Ishikawa (cell line): ENCODE data around the gene MCUB.

ENCODE experiments used
- CEBPB ChIP-seq: IDR thresholded peaks from 2 replicates; pipeline ENCODE4 v1.6.1; 2012
- CREB1 ChIP-seq: IDR thresholded peaks from 2 replicates; pipeline ENCODE4 v1.6.1; 2012; ENCODE audit warnings: low read depth
- EGR1 ChIP-seq: IDR thresholded peaks from 2 replicates; pipeline ENCODE4 v1.6.1; 2012
- EP300 ChIP-seq: IDR thresholded peaks from 2 replicates; pipeline ENCODE4 v1.6.1; 2012; ENCODE audit warnings: borderline replicate concordance
- FOXM1 ChIP-seq: IDR thresholded peaks from 2 replicates; pipeline ENCODE4 v1.6.1; 2012; ENCODE audit warnings: low read depth, borderline replicate concordance
- NFIC ChIP-seq: IDR thresholded peaks from 2 replicates; pipeline ENCODE4 v1.6.1; 2012
- RAD21 ChIP-seq: IDR thresholded peaks from 2 replicates; pipeline ENCODE4 v1.6.1; 2012; ENCODE audit warnings: low read depth
- REST ChIP-seq: IDR thresholded peaks from 2 replicates; pipeline ENCODE4 v1.6.1; 2012; ENCODE audit warnings: low read depth, mild to moderate bottlenecking
- TAF1 ChIP-seq: IDR thresholded peaks from 2 replicates; pipeline ENCODE4 v1.6.1; 2012; ENCODE audit warnings: low read depth, mild to moderate bottlenecking
- TCF12 ChIP-seq: IDR thresholded peaks from 2 replicates; pipeline ENCODE4 v1.6.1; 2012; ENCODE audit warnings: low read depth
- TEAD4 ChIP-seq: IDR thresholded peaks from 2 replicates; pipeline ENCODE4 v1.6.1; 2012
- USF1 ChIP-seq: IDR thresholded peaks from 2 replicates; pipeline ENCODE4 v1.6.1; 2012
- YY1 ChIP-seq: IDR thresholded peaks from 2 replicates; pipeline ENCODE4 v1.6.1; 2012; ENCODE audit warnings: low read depth
- ZBTB7A ChIP-seq: IDR thresholded peaks from 2 replicates; pipeline ENCODE4 v1.6.1; 2012; ENCODE audit warnings: low read depth
- TF ChIP-seq, protein P1 (sequence below): IDR thresholded peaks from 2 replicates; pipeline ENCODE4 v1.6.1; 2012

The MCUB gene

DNA sequence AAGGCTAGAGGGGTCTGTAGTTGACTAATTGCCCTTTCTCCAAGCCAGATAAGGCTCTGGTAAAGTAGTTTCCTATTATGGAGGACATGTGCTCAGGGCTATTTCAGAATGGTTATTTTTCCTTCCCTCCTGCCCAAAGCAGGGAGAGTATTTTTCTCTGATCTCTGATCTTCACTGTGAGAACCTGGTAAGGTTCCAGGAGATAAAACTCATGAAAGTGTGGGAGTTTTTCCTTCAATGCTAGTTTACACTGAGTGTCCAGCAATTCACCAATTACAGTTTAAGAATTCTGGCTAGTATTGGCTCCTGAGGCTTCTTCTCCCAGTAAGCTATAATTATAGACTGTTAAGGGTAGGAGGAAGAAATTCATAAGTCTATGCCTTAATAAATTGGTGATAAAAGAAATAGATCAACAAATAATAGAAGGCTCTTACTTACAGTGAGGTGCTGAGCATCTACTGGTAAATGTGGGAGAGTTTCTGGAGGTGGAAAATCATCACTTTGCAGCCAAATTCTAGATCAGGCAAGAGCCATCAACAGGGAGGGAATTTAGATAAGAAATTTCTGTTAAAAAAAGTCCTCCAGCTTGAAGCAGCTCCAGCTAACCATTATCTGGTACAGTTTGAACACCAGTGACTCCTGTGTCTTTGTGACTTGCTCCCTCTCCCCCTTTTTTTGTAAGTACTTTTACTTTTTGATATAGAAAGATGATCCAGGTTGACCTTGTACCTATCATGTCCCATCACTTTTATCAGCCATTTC, 112.3 kb downstream of the MCUB start:
- TF ChIP-seq TEAD4 (no peak), NFIC (no peak), CREB1 (no peak), CEBPB (no peak), YY1 (no peak)
- TF ChIP-seq, protein P1, sequence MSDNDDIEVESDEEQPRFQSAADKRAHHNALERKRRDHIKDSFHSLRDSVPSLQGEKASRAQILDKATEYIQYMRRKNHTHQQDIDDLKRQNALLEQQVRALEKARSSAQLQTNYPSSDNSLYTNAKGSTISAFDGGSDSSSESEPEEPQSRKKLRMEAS, result no peak

DNA sequence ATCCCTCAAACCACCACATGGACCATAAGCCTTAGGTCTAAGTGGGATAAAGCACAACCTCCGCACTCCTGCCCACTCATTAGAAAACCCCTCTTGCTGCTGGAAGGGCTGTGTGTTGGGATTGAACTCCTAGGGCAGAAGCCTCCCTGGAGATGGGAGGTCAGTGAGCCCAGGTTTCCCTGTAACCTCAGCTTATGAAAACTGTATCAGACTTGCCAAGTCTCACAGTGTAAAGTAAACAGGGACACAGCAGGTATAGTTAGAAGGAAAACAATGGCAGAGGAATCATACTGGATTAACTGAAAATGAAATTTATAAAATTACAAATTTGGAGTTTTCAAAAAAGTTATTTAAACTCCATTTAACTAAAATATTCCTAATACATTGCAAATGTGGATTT, 113.3 kb downstream of the MCUB start:
- no peak for TF ChIP-seq RAD21
- TF ChIP-seq EGR1, result no peak
- no peak for TF ChIP-seq USF1
- no peak for TF ChIP-seq CEBPB
- TF ChIP-seq, protein P1, result no peak
- TF ChIP-seq FOXM1, result no peak
- no peak for TF ChIP-seq ZBTB7A
- no peak for TF ChIP-seq YY1
- no peak for TF ChIP-seq TEAD4
- TF ChIP-seq EP300, result no peak

DNA sequence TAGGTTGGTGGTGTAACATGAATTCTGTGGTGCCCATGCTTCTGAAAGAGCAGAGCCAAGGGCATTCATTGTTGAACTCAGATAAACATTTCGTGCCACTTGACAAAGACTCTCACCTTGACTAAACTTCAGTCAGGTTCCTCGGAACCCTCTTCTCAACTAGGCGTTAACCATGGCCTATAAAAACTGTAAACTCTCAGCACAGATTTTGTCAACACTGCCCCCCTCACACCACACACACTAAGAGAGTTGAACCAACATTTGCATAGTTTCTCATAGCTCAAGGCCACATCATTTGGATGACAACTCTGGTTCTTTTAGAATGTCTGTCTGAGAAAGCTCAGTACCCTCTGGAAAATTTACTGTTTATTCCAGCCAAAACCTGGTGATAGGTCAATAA, 115.1 kb downstream of the MCUB start:
- no peak for TF ChIP-seq EGR1
- TF ChIP-seq CEBPB, result no peak
- no peak for TF ChIP-seq YY1
- TF ChIP-seq TAF1, result no peak
- no peak for TF ChIP-seq CREB1
- TF ChIP-seq RAD21, result no peak
- TF ChIP-seq REST, result no peak
- no peak for TF ChIP-seq NFIC
- TF ChIP-seq TEAD4, result no peak

GRCh38 chr4:109675843-109676242, 115.8 kb downstream of the MCUB start:
- no peak for TF ChIP-seq FOXM1
- TF ChIP-seq NFIC, result no peak
- TF ChIP-seq CEBPB, result no peak
- no peak for TF ChIP-seq REST
- no peak for TF ChIP-seq TAF1
- TF ChIP-seq RAD21, result no peak
- no peak for TF ChIP-seq TEAD4
- TF ChIP-seq TCF12, result no peak
- TF ChIP-seq YY1, result no peak
- TF ChIP-seq CREB1, result no peak
- TF ChIP-seq EP300, result no peak
- TF ChIP-seq USF1, result no peak
- TF ChIP-seq, protein P1, result no peak
- TF ChIP-seq EGR1, result no peak

DNA sequence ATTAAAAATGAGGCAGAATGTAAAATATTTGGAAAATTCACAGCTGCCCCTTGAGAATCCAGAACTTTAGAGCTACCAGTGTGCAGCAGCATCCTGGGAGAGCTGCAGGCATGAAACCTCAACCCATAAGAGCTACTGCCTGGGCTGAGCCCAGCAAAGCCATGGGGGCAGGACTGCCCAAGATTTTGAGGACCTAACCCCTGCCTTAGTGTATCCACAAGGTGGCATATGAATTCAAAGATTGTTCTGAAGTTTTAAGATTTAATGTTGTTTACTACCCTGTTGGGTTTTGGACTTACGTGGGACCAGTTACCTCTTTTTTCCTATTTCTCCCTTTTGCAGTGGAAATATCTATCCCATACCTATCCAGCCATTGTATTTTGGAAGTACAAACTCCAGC, 116.8 kb downstream of the MCUB start:
- TF ChIP-seq USF1 (no peak), RAD21 (no peak), NFIC (no peak), CEBPB (no peak), CREB1 (no peak), TCF12 (no peak)
- TF ChIP-seq, protein P1, result no peak
